Heart left ventricle (tissue), 13 donors: ENCODE measurements around the gene SERPINE3.

Experiments used
- CTCF ChIP-seq, 12 donors: fragments of 200-600 bp; sonication (generic) in 4 of 12; IDR thresholded peaks; one replicate each; pipeline versions ENCODE4 v1.5.0 to v1.8.0; 2018 to 2022; ENCODE audit warnings: antibody characterized with exemption in 12 of 12, mild to moderate bottlenecking in 5 of 12
- POLR2A ChIP-seq, 2 donors: fragments of 450-650 bp; IDR thresholded peaks; one replicate each; pipeline ENCODE4 v1.6.1; 2017; ENCODE audit warnings: antibody characterized with exemption in 2 of 2, mild to moderate bottlenecking in 2 of 2, moderate library complexity in 2 of 2
- donor health status: ischemic (EF 13 %, LVEDD 7.1; RV severe dilation, severe dysfunction).
- donor health status: DM: no; HTN: yes; CAD: no.
- donor health status: DM: no; HTN: no; CAD: no.
- donor health status: ischemic (EF 25% LVEDD 6.9; RV normal size, moderate dysfunction).
- donor health status: ischemic (EF 25% LVEDD 5.7; RV mildly dilated, moderate dysfunction).
- donor health status: ischemic (EF 35%, LVEDD 5.7; RV mildly dilated, moderate dysfunction).
- donor health status: nonischemic (EF 11% LVEDD 7.7; RV severe dilation, severe dysfunction).
- donor health status: DM: yes; HTN: yes; CAD: no.
- donor health status: PGD.
- donor health status: ischemic (EF 29% LVEDD 5.4; RV normal size, mild dysfunction).
- donor health status: nonischemic (EF 23%, LVEDD 6.1; RV moderate dilation, normal function).

- TF ChIP-seq CTCF (IDR thresholded peaks at IDR 0.05) (no peak), POLR2A (IDR thresholded peaks at IDR 0.05) (no peak)
These were observed 31.3 kb downstream of the SERPINE3 start for GRCh38 chr13:51370811-51371210.
